HG03097 (cell line): ENCODE measurements around the gene BAIAP2.

Source experiments
- ATAC-seq: cut with Tn5 transposase; IDR thresholded peaks from one replicate; pipeline ENCODE4 v1.9.1; 2021; ENCODE audit not compliant: unreplicated experiment, low FRiP score

The BAIAP2 gene

GRCh38 chr17:81082177-81083073, 47.5 kb downstream of the BAIAP2 start:
- no peak for ATAC-seq

- ATAC-seq: no peak
Measured at GRCh38 chr17:81083125-81083765, 48.3 kb downstream of the BAIAP2 start.

GRCh38 chr17:81084680-81085419, 49.9 kb downstream of the BAIAP2 start:
- ATAC-seq: no peak

- no peak for ATAC-seq
Measured at GRCh38 chr17:81085420-81085911, 50.5 kb downstream of the BAIAP2 start.

- no peak for ATAC-seq
Measured at GRCh38 chr17:81086789-81087551, 52.0 kb downstream of the BAIAP2 start.

GRCh38 chr17:81090361-81091136, 55.6 kb downstream of the BAIAP2 start:
- no peak for ATAC-seq

GRCh38 chr17:81091154-81091553, 56.2 kb downstream of the BAIAP2 start:
- no peak for ATAC-seq

- no peak for ATAC-seq
Measured at GRCh38 chr17:81091774-81092517, 57.0 kb downstream of the BAIAP2 start.

- ATAC-seq: no peak
Measured at GRCh38 chr17:81092518-81093095, 57.7 kb downstream of the BAIAP2 start.

GRCh38 chr17:81093619-81094508, 58.9 kb downstream of the BAIAP2 start:
- ATAC-seq: no peak

- ATAC-seq: no peak
Measured at GRCh38 chr17:81094509-81095382, 59.8 kb downstream of the BAIAP2 start.

GRCh38 chr17:81095383-81095762, 60.4 kb downstream of the BAIAP2 start:
- ATAC-seq: no peak

GRCh38 chr17:81096741-81097133, 61.8 kb downstream of the BAIAP2 start:
- no peak for ATAC-seq

GRCh38 chr17:81097134-81097942, 62.4 kb downstream of the BAIAP2 start:
- no peak for ATAC-seq

- no peak for ATAC-seq
Measured at GRCh38 chr17:81097943-81098308, 63.0 kb downstream of the BAIAP2 start.

GRCh38 chr17:81099888-81100287, 64.9 kb downstream of the BAIAP2 start:
- no peak for ATAC-seq
